GM23338 (cell line): Measurements from ENCODE around the gene TP53I3. TPM values are rescaled to one million over a fixed set of nuclear protein-coding genes. Genes with fewer than 3 reads are reported as not detected.

Experiments
- ATAC-seq: fragments of 200-7000 bp; cut with Tn5 transposase; 3 replicates; pipeline ENCODE4 v1.9.1; 2020
- DNase-seq: peaks from one replicate; pipeline ENCODE4 v3.0.0-alpha.2; 2015; ENCODE audit warnings: low spot score
- H2AFZ ChIP-seq: fragments of 200-600 bp; sonication (generic); 2 replicates; pipeline ENCODE4 v1.8.0; 2016; ENCODE audit warnings: antibody characterized with exemption, mild to moderate bottlenecking, moderate library complexity
- H3F3A ChIP-seq: fragments of 200-600 bp; sonication (generic); replicated peaks from 2 replicates; pipeline ENCODE4 v1.8.0; 2017; ENCODE audit warnings: antibody characterized with exemption, mixed run types, low read depth
- H3K27ac ChIP-seq: fragments of 200-600 bp; sonication (generic); 2 replicates; pipeline ENCODE4 v1.6.1; 2016; ENCODE audit warnings: low read depth
- H3K27me3 ChIP-seq: fragments of 200-600 bp; sonication (generic); 2 replicates; pipeline ENCODE4 v1.8.0; 2016; ENCODE audit warnings: mild to moderate bottlenecking, mixed run types, moderate library complexity; ENCODE audit not compliant: insufficient read depth
- H3K36me3 ChIP-seq: fragments of 200-600 bp; sonication (generic); 2 replicates; pipeline ENCODE4 v1.8.0; 2016; ENCODE audit warnings: mild to moderate bottlenecking; ENCODE audit not compliant: insufficient read depth
- H3K4me1 ChIP-seq: fragments of 200-600 bp; sonication (generic); 2 replicates; pipeline ENCODE4 v1.8.0; 2016; ENCODE audit warnings: mild to moderate bottlenecking, moderate library complexity; ENCODE audit not compliant: insufficient read depth
- H3K4me2 ChIP-seq: fragments of 200-600 bp; sonication (generic); 2 replicates; pipeline ENCODE4 v1.7.1; 2017; ENCODE audit warnings: mixed run types
- H3K4me3 ChIP-seq: fragments of 200-600 bp; sonication (generic); 2 replicates; pipeline ENCODE4 v1.6.1; 2016; ENCODE audit warnings: mixed run types
- H3K79me2 ChIP-seq: fragments of 200-600 bp; sonication (generic); replicated peaks from 2 replicates; pipeline ENCODE4 v1.8.0; 2017; ENCODE audit warnings: mild to moderate bottlenecking; ENCODE audit not compliant: insufficient read depth
- H3K9me2 ChIP-seq: fragments of 200-600 bp; sonication (generic); 2 replicates; pipeline ENCODE4 v1.8.0; 2017; ENCODE audit not compliant: insufficient read depth
- H4K20me1 ChIP-seq: fragments of 200-600 bp; sonication (generic); replicated peaks from 2 replicates; pipeline ENCODE4 v1.8.0; 2017; ENCODE audit warnings: mild to moderate bottlenecking; ENCODE audit not compliant: insufficient read depth
- H3K27ac Mint-ChIP-seq: 2 replicates; pipeline ENCODE4 v1.8.0; 2020; ENCODE audit warnings: inconsistent platforms, mild to moderate bottlenecking, moderate library complexity, mixed read lengths
- H3K27me3 Mint-ChIP-seq: 3 replicates; pipeline ENCODE4 v1.8.0; 2022; ENCODE audit warnings: low read depth, mild to moderate bottlenecking, moderate library complexity, mixed read lengths, inconsistent platforms; ENCODE audit not compliant: insufficient read depth, poor library complexity
- H3K36me3 Mint-ChIP-seq: 3 replicates; pipeline ENCODE4 v1.8.0; 2021; ENCODE audit warnings: low read depth, mild to moderate bottlenecking, inconsistent platforms, moderate library complexity, mixed read lengths
- H3K4me1 Mint-ChIP-seq: 3 replicates; pipeline ENCODE4 v1.8.0; 2020; ENCODE audit warnings: mild to moderate bottlenecking, inconsistent platforms, mixed read lengths
- H3K4me3 Mint-ChIP-seq: 3 replicates; pipeline ENCODE4 v1.8.0; 2021; ENCODE audit warnings: moderate library complexity, mild to moderate bottlenecking, inconsistent platforms, mixed read lengths
- H3K9me3 Mint-ChIP-seq: 3 replicates; pipeline ENCODE4 v1.8.0; 2020; ENCODE audit warnings: moderate library complexity, mild to moderate bottlenecking, inconsistent platforms, mixed read lengths
- EZH2phosphoT487 ChIP-seq: fragments of 200-600 bp; sonication (generic); IDR thresholded peaks from one replicate; pipeline ENCODE4 v1.8.1; 2018; ENCODE audit warnings: antibody characterized with exemption; ENCODE audit not compliant: unreplicated experiment
- JUNB ChIP-seq: IDR thresholded peaks from one replicate; pipeline ENCODE4 v1.6.1; 2016; ENCODE audit warnings: antibody characterized with exemption; ENCODE audit not compliant: unreplicated experiment
- NANOG ChIP-seq: IDR thresholded peaks from 2 replicates; pipeline ENCODE4 v1.6.1; 2016; ENCODE audit warnings: antibody characterized with exemption, borderline replicate concordance
- POLR2AphosphoS5 ChIP-seq: IDR thresholded peaks from 2 replicates; pipeline ENCODE4 v1.6.1; 2016; ENCODE audit warnings: antibody characterized with exemption, low read depth
- polyA plus RNA-seq: library from polyadenylated mRNA; unstranded; fragments of >200 nt; fragmentation: Nextera tagmentation; extraction: Ambion mirVana; gene quantifications from 2 replicates; pipeline ENCODE4 v1.2.1, GENCODE V29; 2016
- total RNA-seq: library from RNA; depleted of rRNA; stranded (reverse); fragments of >200 nt; shearing (Covaris generic); gene quantifications from 2 replicates; pipeline ENCODE4 v1.2.3, GENCODE V29; 2014
- TF ChIP-seq, protein P1 (sequence below): fragments of 250-450 bp; sonication (Bioruptor Pico); IDR thresholded peaks from 2 replicates; pipeline ENCODE4 v1.5.0; 2020; ENCODE audit warnings: mild to moderate bottlenecking, moderate library complexity

Gene TP53I3
- total and polyA plus RNA-seq, 2 experiments from 2014 or later, result 27.8 to 36.5 TPM

GRCh38 chr2:24123195-24123921 lies 38.7 kb upstream of the TP53I3 start, which contains the start of the genes FAM228B and PFN4:
TSS of gene FAM228B (plus strand) at chr2:24123469. CDS start at chr2:24124362, 893 bp downstream.
TSS of gene PFN4 (minus strand) at chr2:24123334. CDS start at chr2:24122535, 799 bp downstream.
- H3K4me1 Mint-ChIP-seq, result peaks cover 23% of the 10 kb centered on the region
- peak within 1 kb of the TSS; percentile 96 for H2AFZ ChIP-seq
- no peaks in the 10 kb centered on the region for H3F3A ChIP-seq
- peak within 1 kb of the TSS; percentile 80 for H3K4me3 Mint-ChIP-seq
- H3K27ac Mint-ChIP-seq, result no peak within 1 kb of the TSS
- no peaks in the 10 kb centered on the region for H4K20me1 ChIP-seq
- peak within 1 kb of the TSS; percentile 89 for H3K4me2 ChIP-seq
- H3K4me1 ChIP-seq, result peaks cover 24% of the 10 kb centered on the region
- DNase-seq (peak; percentile 86), ATAC-seq (peak; percentile 91)
- H3K27me3 ChIP-seq, result peaks cover 11% of the 10 kb centered on the region
- peaks cover 2% of the 10 kb centered on the region for H3K27me3 Mint-ChIP-seq
- H3K27ac ChIP-seq, result no peak within 1 kb of the TSS
- peak within 1 kb of the TSS; percentile 64 for H3K4me3 ChIP-seq
- H3K36me3 ChIP-seq, result no peaks in the 10 kb centered on the region
- no peaks in the 10 kb centered on the region for H3K36me3 Mint-ChIP-seq
- TF ChIP-seq POLR2AphosphoS5, result peak; percentile 78
- TF ChIP-seq, protein P1, sequence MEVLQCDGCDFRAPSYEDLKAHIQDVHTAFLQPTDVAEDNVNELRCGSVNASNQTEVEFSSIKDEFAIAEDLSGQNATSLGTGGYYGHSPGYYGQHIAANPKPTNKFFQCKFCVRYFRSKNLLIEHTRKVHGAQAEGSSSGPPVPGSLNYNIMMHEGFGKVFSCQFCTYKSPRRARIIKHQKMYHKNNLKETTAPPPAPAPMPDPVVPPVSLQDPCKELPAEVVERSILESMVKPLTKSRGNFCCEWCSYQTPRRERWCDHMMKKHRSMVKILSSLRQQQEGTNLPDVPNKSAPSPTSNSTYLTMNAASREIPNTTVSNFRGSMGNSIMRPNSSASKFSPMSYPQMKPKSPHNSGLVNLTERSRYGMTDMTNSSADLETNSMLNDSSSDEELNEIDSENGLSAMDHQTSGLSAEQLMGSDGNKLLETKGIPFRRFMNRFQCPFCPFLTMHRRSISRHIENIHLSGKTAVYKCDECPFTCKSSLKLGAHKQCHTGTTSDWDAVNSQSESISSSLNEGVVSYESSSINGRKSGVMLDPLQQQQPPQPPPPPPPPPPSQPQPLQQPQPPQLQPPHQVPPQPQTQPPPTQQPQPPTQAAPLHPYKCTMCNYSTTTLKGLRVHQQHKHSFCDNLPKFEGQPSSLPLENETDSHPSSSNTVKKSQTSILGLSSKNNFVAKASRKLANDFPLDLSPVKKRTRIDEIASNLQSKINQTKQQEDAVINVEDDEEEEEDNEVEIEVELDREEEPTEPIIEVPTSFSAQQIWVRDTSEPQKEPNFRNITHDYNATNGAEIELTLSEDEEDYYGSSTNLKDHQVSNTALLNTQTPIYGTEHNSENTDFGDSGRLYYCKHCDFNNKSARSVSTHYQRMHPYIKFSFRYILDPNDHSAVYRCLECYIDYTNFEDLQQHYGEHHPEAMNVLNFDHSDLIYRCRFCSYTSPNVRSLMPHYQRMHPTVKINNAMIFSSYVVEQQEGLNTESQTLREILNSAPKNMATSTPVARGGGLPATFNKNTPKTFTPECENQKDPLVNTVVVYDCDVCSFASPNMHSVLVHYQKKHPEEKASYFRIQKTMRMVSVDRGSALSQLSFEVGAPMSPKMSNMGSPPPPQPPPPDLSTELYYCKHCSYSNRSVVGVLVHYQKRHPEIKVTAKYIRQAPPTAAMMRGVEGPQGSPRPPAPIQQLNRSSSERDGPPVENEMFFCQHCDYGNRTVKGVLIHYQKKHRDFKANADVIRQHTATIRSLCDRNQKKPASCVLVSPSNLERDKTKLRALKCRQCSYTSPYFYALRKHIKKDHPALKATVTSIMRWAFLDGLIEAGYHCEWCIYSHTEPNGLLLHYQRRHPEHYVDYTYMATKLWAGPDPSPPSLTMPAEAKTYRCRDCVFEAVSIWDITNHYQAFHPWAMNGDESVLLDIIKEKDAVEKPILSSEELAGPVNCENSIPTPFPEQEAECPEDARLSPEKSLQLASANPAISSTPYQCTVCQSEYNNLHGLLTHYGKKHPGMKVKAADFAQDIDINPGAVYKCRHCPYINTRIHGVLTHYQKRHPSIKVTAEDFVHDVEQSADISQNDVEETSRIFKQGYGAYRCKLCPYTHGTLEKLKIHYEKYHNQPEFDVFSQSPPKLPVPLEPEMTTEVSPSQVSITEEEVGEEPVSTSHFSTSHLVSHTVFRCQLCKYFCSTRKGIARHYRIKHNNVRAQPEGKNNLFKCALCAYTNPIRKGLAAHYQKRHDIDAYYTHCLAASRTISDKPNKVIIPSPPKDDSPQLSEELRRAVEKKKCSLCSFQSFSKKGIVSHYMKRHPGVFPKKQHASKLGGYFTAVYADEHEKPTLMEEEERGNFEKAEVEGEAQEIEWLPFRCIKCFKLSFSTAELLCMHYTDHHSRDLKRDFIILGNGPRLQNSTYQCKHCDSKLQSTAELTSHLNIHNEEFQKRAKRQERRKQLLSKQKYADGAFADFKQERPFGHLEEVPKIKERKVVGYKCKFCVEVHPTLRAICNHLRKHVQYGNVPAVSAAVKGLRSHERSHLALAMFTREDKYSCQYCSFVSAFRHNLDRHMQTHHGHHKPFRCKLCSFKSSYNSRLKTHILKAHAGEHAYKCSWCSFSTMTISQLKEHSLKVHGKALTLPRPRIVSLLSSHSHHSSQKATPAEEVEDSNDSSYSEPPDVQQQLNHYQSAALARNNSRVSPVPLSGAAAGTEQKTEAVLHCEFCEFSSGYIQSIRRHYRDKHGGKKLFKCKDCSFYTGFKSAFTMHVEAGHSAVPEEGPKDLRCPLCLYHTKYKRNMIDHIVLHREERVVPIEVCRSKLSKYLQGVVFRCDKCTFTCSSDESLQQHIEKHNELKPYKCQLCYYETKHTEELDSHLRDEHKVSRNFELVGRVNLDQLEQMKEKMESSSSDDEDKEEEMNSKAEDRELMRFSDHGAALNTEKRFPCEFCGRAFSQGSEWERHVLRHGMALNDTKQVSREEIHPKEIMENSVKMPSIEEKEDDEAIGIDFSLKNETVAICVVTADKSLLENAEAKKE (CRISPR knock-in tag), result no peak
- no peaks in the 10 kb centered on the region for H3K79me2 ChIP-seq
- H3K9me2 ChIP-seq, result no peaks in the 10 kb centered on the region
- no peaks in the 10 kb centered on the region for H3K9me3 Mint-ChIP-seq

DNA sequence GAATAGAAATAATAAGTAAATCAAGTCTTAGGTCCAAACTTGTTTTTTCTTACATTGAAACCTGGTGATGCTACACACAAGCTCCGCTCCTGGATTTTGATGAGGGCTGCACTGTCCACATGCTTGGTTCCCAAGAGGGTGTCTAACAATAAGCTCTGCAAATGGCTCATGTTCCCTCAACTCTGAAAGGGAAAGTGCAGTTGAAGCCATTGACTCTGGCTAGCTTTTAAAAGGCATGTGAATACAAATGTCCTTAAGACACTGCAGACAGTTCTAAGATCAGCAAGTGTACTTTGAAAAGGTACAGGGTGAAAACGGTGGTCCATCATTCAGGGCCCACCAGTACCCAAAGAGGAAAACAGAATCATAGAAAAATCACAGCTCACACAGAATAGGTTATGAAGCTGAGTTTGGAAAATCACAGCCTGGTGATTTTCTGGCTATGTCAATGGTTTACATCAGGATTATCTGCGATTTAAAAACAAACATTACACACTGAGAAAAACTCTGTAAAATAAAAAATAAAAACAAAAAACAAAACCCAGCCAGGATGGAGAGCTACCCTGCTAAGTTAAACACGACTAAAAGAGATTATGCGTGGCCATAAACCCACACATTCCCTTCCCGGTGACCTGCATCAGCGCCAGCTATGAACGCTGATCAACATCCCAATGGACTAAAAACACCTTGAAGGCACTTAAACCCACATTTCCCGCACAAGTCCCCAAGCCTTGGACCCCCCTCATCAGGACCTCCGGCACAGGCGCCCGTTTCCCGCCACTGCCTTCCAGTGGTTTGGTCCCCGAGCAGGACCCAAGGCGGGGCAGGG lies 37.9 kb upstream of the TP53I3 start:
- Histone ChIP-seq H3K4me1 (peaks cover 24% of the 10 kb centered on the region), H4K20me1 (no peaks in the 10 kb centered on the region), H3F3A (no peaks in the 10 kb centered on the region), H3K27me3 (peaks cover 11% of the 10 kb centered on the region), H3K9me2 (no peaks in the 10 kb centered on the region), H3K27ac (no peak overlapping the region), H2AFZ (peak overlapping the region; percentile 96), H3K4me3 (peak overlapping the region; percentile 64), H3K79me2 (no peaks in the 10 kb centered on the region), H3K4me2 (peak overlapping the region; percentile 89), H3K36me3 (no peaks in the 10 kb centered on the region)
- peak overlapping the region; percentile 78 for H3K4me3 Mint-ChIP-seq
- peak; percentile 70 for ATAC-seq
- H3K9me3 Mint-ChIP-seq, result no peaks in the 10 kb centered on the region
- peak; percentile 72 for DNase-seq
- peaks cover 2% of the 10 kb centered on the region for H3K27me3 Mint-ChIP-seq
- H3K27ac Mint-ChIP-seq, result no peak overlapping the region
- peaks cover 23% of the 10 kb centered on the region for H3K4me1 Mint-ChIP-seq
- H3K36me3 Mint-ChIP-seq, result no peaks in the 10 kb centered on the region
- TF ChIP-seq JUNB (no peak), NANOG (no peak), EZH2phosphoT487 (no peak)
